Keratinocyte (primary cell): ENCODE results near the gene RIF1.

Experiments
- CTCF ChIP-seq, 3 experiments: IDR thresholded peaks in 1 of 3; conservative IDR thresholded peaks in 1 of 3; optimal IDR thresholded peaks in 1 of 3; 2 replicates in 2 of 3; 3 replicates in 1 of 3; pipeline versions ENCODE3 to v1.5.1; 2011; ENCODE audit warnings: low read length in 3 of 3, mild to moderate bottlenecking in 3 of 3, moderate library complexity in 2 of 3, control low read depth in 1 of 3, inconsistent platforms in 1 of 3; ENCODE audit not compliant: insufficient read depth in 2 of 3; ENCODE audit errors: extremely low read depth in 1 of 3
- EZH2 ChIP-seq: IDR thresholded peaks from one replicate; pipeline ENCODE4 v1.6.1; 2012; ENCODE audit warnings: inconsistent platforms, mild to moderate bottlenecking, low read length, moderate library complexity

GRCh38 chr2:151409601-151410484 lies at the start of gene RIF1:
- TF ChIP-seq CTCF (optimal IDR thresholded peaks at IDR 0.05 in 1 of 3, IDR thresholded peaks at IDR 0.05 in 1 of 3, conservative IDR thresholded peaks at IDR 0.05 in 1 of 3; ENCODE audit: extremely low read depth in 1 of 3, insufficient read depth in 2 of 3, low read length in 3 of 3) (peak; percentile 46 to 73 (median 63)), EZH2 (no peak)
